Left lung (tissue), 10 donors: Measurements from ENCODE around the gene KIF17. TPM values are rescaled to one million over a fixed set of nuclear protein-coding genes. Genes with fewer than 3 reads are reported as not detected.
A peak's percentile ranks its signal among the peaks of the same experiment; 100 is the strongest.
"Not testable (repeated sequence)": the region's sequence is repeated elsewhere in the genome, so short reads cannot be mapped to it uniquely, and the experiment has no call there.

ENCODE experiments used
- ATAC-seq: fragments of 200-7000 bp; cut with Tn5 transposase; one replicate; pipeline ENCODE4 v1.9.1; 2020; ENCODE audit warnings: moderate library complexity
- DNase-seq, 4 donors: peaks; one replicate each; pipeline ENCODE4 v3.0.0-alpha.2; 2013 to 2020
- H3K27ac ChIP-seq, 2 donors: fragments of 200-600 bp; sonication (generic) in 1 of 2; one replicate each; pipeline versions ENCODE4 v1.5.0 to v1.8.0; 2020 to 2021
- H3K27me3 ChIP-seq, 2 donors: fragments of 200-600 bp; sonication (generic) in 1 of 2; one replicate each; pipeline versions ENCODE4 v1.5.0 to v1.8.0; 2020 to 2021
- H3K36me3 ChIP-seq, 2 donors: fragments of 200-600 bp; sonication (generic) in 1 of 2; one replicate each; pipeline versions ENCODE4 v1.5.0 to v1.8.0; 2020 to 2021
- H3K4me1 ChIP-seq, 2 donors: fragments of 200-600 bp; one replicate each; pipeline ENCODE4 v1.8.0; 2021
- H3K4me3 ChIP-seq, 2 donors: fragments of 200-600 bp; sonication (generic) in 1 of 2; one replicate each; pipeline versions ENCODE4 v1.5.0 to v1.8.0; 2020 to 2021; ENCODE audit warnings: mild to moderate bottlenecking in 1 of 2
- H3K9me3 ChIP-seq, 2 donors: fragments of 200-600 bp; sonication (generic) in 1 of 2; one replicate each; pipeline versions ENCODE4 v1.5.0 to v1.8.0; 2020 to 2021
- intact Hi-C, 2 donors: fragments of 100-400 bp; cut with DNase I; formaldehyde crosslinking; loops; one replicate each; pipeline versions ENCODE4 v1.11.2 to v1.14.2; 2022
- polyA plus RNA-seq, 6 donors: library from polyadenylated mRNA; unstranded; fragments of 120-200 nt; gene quantifications; one replicate each; pipeline ENCODE4 v1.2.1, GENCODE V29; 2013; ENCODE audit not compliant: insufficient read length in 6 of 6
- total RNA-seq, 2 donors: library from RNA; stranded (reverse); fragmentation: NEBNext Ultra II Directional; extraction: Animal tissue kit (Norgen Biotek cat#: 25700); gene quantifications; one replicate each; pipeline ENCODE4 v1.2.1, GENCODE V29; 2021
- TF ChIP-seq, protein P1 (sequence below), 2 donors: fragments of 200-600 bp; sonication (generic) in 1 of 2; IDR thresholded peaks; one replicate each; pipeline versions ENCODE4 v1.5.0 to v1.8.0; 2021; ENCODE audit warnings: antibody characterized with exemption in 2 of 2
- donor health status: DM: no; HTN: yes; CAD: no.
- donor health status: DM: no; HTN: no; CAD: no.

KIF17 gene
- total and polyA plus RNA-seq, 8 donors, result 4.1 to 12.1 (median 7.8) TPM

DNA sequence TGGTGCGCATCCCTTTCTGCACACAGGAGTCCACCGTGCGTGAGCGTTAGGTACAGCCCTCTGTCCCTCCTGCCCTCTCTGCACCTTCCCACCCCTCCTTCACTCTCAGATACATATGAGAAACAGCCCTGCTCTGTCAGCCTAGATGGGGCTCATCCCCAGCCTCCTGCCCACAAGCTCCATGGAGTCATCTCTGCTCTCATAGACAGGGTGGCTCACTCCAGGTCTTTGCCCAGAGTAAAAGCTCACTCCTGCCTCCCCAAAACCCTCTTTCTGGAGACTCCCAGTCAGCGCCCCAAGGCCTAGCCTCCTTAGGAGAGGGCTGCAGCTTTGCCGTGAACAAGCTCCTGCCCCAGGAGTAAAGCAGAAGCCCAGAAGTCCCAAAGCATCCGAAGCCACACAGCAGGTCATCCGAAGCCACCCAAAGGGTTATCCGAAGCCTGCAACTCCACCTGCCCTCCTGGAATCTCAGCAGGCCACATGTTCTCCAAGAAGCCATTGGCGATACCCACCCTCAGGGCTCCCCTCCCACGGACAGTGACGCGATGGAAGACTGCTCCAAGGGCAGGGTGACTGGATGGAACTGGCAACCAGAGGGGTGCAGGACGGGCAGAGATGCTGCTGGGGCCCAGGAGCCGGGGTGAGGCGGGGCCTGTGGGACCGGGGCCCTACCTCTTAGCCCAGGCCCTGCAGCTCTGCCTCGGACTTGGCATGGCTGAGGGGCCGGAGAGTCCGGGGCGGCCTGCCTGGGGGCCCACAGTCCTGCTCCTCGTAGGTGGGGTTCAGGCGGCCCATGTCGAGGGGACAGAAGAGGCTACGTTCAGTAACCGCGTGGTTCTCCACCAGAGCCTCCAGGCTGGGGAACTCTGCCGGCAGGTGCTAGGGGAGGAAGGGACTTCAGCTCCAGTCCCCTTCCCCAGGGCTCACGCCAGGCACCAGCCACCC, 3.6 kb upstream of the KIF17 start:
- ATAC-seq (no peak), DNase-seq (peak in 2 of 4 donors; percentile 25 to 57)
- Histone ChIP-seq H3K4me1 (peaks cover 0 to 10% of the 10 kb centered on the region in 2 donors), H3K9me3 (no peaks in the 10 kb centered on the region), H3K36me3 (no peaks in the 10 kb centered on the region), H3K4me3 (no peak overlapping the region), H3K27me3 (peaks cover 0 to 33% of the 10 kb centered on the region in 2 donors), H3K27ac (no peak overlapping the region)
- intact Hi-C loops, result no loop called here
- TF ChIP-seq, protein P1, sequence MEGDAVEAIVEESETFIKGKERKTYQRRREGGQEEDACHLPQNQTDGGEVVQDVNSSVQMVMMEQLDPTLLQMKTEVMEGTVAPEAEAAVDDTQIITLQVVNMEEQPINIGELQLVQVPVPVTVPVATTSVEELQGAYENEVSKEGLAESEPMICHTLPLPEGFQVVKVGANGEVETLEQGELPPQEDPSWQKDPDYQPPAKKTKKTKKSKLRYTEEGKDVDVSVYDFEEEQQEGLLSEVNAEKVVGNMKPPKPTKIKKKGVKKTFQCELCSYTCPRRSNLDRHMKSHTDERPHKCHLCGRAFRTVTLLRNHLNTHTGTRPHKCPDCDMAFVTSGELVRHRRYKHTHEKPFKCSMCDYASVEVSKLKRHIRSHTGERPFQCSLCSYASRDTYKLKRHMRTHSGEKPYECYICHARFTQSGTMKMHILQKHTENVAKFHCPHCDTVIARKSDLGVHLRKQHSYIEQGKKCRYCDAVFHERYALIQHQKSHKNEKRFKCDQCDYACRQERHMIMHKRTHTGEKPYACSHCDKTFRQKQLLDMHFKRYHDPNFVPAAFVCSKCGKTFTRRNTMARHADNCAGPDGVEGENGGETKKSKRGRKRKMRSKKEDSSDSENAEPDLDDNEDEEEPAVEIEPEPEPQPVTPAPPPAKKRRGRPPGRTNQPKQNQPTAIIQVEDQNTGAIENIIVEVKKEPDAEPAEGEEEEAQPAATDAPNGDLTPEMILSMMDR (IDR thresholded peaks at IDR 0.05), result no peak

DNA sequence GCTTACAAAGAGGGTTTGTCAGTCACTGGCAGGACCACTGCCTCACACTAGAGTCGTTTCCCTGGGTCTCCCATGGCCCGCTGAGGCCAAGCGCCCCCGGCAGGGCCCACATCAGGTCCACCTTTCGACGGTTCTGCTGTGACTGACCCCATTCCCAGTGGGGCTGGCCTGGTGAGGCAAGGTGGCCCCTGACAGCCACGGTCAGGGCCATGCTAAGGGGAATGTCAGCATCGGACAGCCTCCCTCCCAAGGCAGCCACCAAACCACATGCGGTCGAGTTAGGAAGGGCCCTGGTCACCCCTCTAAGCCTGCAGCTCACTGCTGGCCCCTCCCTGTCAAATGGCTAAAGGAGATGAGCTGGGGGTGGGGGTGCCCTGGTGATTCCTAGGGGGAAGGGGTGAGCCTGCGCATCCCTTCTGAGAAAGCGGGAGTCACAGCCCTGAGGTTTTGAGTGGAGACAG, 2.9 kb upstream of the KIF17 start:
- Histone ChIP-seq H3K27ac (no peak overlapping the region), H3K36me3 (no peaks in the 10 kb centered on the region), H3K9me3 (no peaks in the 10 kb centered on the region), H3K27me3 (peaks cover 0 to 41% of the 10 kb centered on the region in 2 donors), H3K4me1 (peaks cover 0 to 10% of the 10 kb centered on the region in 2 donors), H3K4me3 (no peak overlapping the region)
- TF ChIP-seq, protein P1 (IDR thresholded peaks at IDR 0.05), result no peak
- peak in 2 of 4 donors; percentile 28 to 59 for DNase-seq
- no peak for ATAC-seq
- intact Hi-C loops, result no loop called here

DNA sequence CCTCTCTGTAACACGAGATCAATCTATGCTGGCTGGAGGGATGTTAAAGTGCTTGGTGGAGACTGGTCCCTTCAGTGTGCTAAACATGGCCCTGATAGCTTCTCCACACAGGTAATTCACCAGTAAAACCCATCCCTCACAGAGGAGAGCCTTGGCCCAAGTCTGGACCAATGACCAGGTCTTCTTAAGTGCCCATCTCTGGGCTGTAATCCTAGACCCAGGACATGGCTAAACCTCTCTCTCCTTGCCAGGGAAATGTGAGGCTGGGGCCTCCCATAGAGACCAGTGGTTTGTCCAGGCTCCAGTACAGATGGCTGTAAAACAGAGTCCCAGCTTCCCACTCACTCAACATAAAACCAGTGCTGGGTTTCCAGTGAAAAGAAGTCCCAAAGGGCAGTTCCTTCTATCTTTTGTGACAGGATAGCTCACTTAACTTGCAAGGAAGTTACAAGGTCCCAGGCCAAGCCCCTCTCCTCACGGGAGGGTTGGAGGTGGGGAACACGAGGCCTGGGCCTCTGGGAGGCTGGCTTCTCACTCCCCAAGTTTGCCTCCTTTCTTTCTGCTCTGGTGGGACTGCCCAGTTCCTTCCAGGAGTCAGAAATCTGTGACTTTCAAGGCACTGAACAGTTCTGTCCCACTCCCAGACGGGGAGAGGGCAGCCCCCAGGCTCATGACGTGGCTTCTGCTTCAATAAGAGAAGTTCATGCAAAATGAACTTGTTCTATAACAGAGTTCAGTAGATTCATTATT, 2.2 kb upstream of the KIF17 start:
- H3K4me3 ChIP-seq, result no peak overlapping the region
- no peaks in the 10 kb centered on the region for H3K36me3 ChIP-seq
- intact Hi-C loops, result no loop called here
- ATAC-seq (no peak), DNase-seq (peak in 2 of 4 donors; percentile 15 to 33)
- peaks cover 0 to 10% of the 10 kb centered on the region in 2 donors for H3K4me1 ChIP-seq
- no peak overlapping the region for H3K27ac ChIP-seq
- H3K27me3 ChIP-seq, result peaks cover 0 to 47% of the 10 kb centered on the region in 2 donors
- TF ChIP-seq, protein P1 (IDR thresholded peaks at IDR 0.05), result no peak
- no peaks in the 10 kb centered on the region for H3K9me3 ChIP-seq

DNA sequence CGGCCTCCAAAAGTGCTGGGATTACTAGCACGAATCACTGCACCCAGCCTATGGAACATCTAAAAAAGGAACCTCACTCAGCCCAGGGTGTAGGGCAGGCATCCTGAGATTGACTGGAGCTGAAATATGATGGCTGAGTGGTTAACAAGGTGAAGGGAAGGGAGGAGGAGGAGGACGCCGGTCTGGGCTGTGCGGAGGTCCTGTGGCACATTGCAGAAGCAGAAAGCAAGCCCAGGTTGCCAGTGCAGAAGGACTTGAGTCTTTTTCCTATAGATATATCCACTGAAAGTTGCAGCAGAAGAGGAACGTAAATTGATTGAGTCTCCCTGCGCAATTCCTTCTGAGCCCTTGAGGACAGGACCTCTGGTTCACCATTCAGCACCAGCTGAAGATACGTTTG, 1.5 kb upstream of the KIF17 start:
- ATAC-seq (no peak), DNase-seq (peak in 1 of 4 donors; percentile 23)
- H3K4me3 ChIP-seq, result no peak overlapping the region
- intact Hi-C loops, result no loop called here
- TF ChIP-seq, protein P1 (IDR thresholded peaks at IDR 0.05), result no peak
- no peaks in the 10 kb centered on the region for H3K9me3 ChIP-seq
- peaks cover 0 to 10% of the 10 kb centered on the region in 2 donors for H3K4me1 ChIP-seq
- peaks cover 0 to 48% of the 10 kb centered on the region in 2 donors for H3K27me3 ChIP-seq
- no peaks in the 10 kb centered on the region for H3K36me3 ChIP-seq
- H3K27ac ChIP-seq, result no peak overlapping the region

DNA sequence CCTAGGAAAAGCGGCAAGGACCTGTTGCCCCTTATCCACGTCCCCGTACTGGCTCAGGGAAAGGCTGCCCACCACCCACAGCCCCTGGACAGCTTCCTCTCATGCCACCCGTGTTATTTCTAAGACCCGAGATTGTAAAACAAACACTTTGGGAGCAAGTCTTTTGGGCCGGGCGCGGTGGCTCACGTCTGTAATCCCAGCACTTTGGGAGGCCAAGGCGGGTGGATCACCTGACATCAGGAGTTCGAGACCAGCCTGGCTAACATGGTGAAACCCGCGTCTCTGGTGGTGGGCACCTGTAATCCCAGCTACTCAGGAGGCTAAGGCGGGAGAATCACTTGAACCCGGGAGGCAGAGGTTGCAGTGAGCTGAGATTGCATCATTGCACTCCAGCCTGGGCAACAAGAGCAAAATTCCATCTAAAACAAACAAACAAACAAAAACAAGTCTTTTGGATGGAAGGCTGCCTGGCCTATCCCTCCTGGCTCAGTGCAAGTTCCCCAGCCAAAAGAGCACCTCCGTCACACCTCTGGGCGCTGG, 606 bp upstream of the KIF17 start:
- H3K27ac ChIP-seq, ATAC-seq, H3K9me3 ChIP-seq, intact Hi-C loops, H3K36me3 ChIP-seq: not testable (repeated sequence)
- H3K4me3 ChIP-seq, result peak overlapping the region; percentile 31 to 48
- H3K27me3 ChIP-seq, result peaks cover 0 to 54% of the 10 kb centered on the region in 2 donors
- peak in 1 of 4 donors; percentile 14 for DNase-seq
- peaks cover 0 to 10% of the 10 kb centered on the region in 2 donors for H3K4me1 ChIP-seq
